Measurements from ENCODE around the gene FOXR2.

The FOXR2 gene

DNA sequence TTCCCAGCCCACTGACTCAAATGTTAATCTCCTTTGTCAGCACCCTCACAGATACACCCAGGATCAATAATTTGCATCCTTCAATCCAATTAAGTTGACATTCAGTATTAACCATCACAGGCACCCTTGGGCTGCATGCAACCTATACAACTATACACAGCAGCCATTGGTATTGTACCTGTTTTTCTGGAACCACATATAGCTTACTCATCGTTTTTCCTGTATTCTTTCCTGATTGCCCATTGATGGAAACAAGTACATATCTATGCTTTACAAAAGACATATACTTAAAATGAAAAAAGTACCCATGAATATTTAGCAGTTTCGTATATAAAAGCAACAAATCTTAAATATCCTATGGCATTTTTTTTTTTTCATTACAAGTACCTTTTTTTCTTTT is 3.7 kb upstream of the FOXR2 start:
- no peaks in the 10 kb centered on the region for H3K36me3 ChIP-seq
- no peak overlapping the region for H3K27ac ChIP-seq
- DNase-seq, result no peak
- intact Hi-C loops (cut with DNase I; ENCODE audit: low total_unique reads), result no loop called here
- no peak overlapping the region for H3K4me3 ChIP-seq
- H3K9me3 ChIP-seq, result no peaks in the 10 kb centered on the region
- H3K27me3 ChIP-seq, result no peaks in the 10 kb centered on the region
- no peaks in the 10 kb centered on the region for H3K4me1 ChIP-seq
- TF ChIP-seq, protein P1, sequence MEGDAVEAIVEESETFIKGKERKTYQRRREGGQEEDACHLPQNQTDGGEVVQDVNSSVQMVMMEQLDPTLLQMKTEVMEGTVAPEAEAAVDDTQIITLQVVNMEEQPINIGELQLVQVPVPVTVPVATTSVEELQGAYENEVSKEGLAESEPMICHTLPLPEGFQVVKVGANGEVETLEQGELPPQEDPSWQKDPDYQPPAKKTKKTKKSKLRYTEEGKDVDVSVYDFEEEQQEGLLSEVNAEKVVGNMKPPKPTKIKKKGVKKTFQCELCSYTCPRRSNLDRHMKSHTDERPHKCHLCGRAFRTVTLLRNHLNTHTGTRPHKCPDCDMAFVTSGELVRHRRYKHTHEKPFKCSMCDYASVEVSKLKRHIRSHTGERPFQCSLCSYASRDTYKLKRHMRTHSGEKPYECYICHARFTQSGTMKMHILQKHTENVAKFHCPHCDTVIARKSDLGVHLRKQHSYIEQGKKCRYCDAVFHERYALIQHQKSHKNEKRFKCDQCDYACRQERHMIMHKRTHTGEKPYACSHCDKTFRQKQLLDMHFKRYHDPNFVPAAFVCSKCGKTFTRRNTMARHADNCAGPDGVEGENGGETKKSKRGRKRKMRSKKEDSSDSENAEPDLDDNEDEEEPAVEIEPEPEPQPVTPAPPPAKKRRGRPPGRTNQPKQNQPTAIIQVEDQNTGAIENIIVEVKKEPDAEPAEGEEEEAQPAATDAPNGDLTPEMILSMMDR (IDR thresholded peaks at IDR 0.05), result no peak

GRCh38 chrX:55624403-55624802 is 1.2 kb downstream of the FOXR2 start:
- H3K4me3 ChIP-seq, result no peak overlapping the region
- TF ChIP-seq, protein P1 (IDR thresholded peaks at IDR 0.05), result no peak
- intact Hi-C loops (cut with DNase I; ENCODE audit: low total_unique reads), result no loop called here
- no peaks in the 10 kb centered on the region for H3K4me1 ChIP-seq
- DNase-seq, result no peak
- no peaks in the 10 kb centered on the region for H3K36me3 ChIP-seq
- H3K27ac ChIP-seq, result no peak overlapping the region
- H3K27me3 ChIP-seq, result no peaks in the 10 kb centered on the region
- H3K9me3 ChIP-seq, result no peaks in the 10 kb centered on the region

GRCh38 chrX:55636109-55636508 is 12.9 kb downstream of the FOXR2 start:
- TF ChIP-seq, protein P1 (IDR thresholded peaks at IDR 0.05), result no peak
- Histone ChIP-seq H3K4me3 (no peak overlapping the region), H3K27ac (no peak overlapping the region), H3K9me3 (no peaks in the 10 kb centered on the region), H3K4me1 (no peaks in the 10 kb centered on the region), H3K36me3 (no peaks in the 10 kb centered on the region), H3K27me3 (no peaks in the 10 kb centered on the region)
- DNase-seq, result no peak
- intact Hi-C loops (cut with DNase I; ENCODE audit: low total_unique reads), result no loop called here

GRCh38 chrX:55638933-55639332 is 15.7 kb downstream of the FOXR2 start:
- Histone ChIP-seq H3K36me3 (no peaks in the 10 kb centered on the region), H3K27ac (no peak overlapping the region), H3K4me3 (no peak overlapping the region), H3K27me3 (no peaks in the 10 kb centered on the region), H3K4me1 (peaks cover 0 to 4% (median 0%) of the 10 kb centered on the region in 4 donors), H3K9me3 (no peaks in the 10 kb centered on the region)
- TF ChIP-seq, protein P1 (IDR thresholded peaks at IDR 0.05), result no peak
- intact Hi-C loops (cut with DNase I; ENCODE audit: low total_unique reads), result no loop called here
- DNase-seq, result no peak

DNA sequence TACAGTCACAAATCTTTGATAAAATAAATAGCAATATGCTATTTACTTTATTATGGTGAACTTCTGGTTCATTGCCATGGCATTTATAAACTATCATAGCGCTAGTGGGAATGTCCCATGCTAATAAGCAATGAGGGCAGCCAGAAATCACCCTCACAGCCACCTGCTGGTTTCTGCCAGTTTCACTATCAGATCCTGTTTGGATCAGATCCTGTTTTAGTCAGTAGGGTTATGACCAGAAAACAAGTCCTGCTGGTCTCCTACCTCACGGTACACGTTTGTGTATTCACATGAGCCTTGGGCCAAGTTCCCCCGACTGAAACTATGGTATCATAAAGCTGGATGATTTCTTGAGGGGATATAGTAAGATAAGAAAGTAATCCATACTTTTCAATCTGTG is 17.7 kb downstream of the FOXR2 start:
- H3K27ac ChIP-seq, result no peak overlapping the region
- no peak for DNase-seq
- H3K27me3 ChIP-seq, result no peaks in the 10 kb centered on the region
- H3K4me1 ChIP-seq, result peaks cover 0 to 4% (median 0%) of the 10 kb centered on the region in 4 donors
- no peak overlapping the region for H3K4me3 ChIP-seq
- no peaks in the 10 kb centered on the region for H3K36me3 ChIP-seq
- TF ChIP-seq, protein P1 (IDR thresholded peaks at IDR 0.05), result no peak
- intact Hi-C loops (cut with DNase I; ENCODE audit: low total_unique reads), result no loop called here
- no peaks in the 10 kb centered on the region for H3K9me3 ChIP-seq

- DNase-seq, result no peak
- Histone ChIP-seq H3K4me1 (no peaks in the 10 kb centered on the region), H3K4me3 (no peak overlapping the region), H3K27me3 (no peaks in the 10 kb centered on the region), H3K9me3 (peaks cover 0 to 7% (median 0%) of the 10 kb centered on the region in 3 donors), H3K27ac (no peak overlapping the region), H3K36me3 (no peaks in the 10 kb centered on the region)
- TF ChIP-seq, protein P1 (IDR thresholded peaks at IDR 0.05), result no peak
- intact Hi-C loops (cut with DNase I; ENCODE audit: low total_unique reads), result no loop called here
Observed at GRCh38 chrX:55648434-55648833, 25.2 kb downstream of the FOXR2 start.
